GM12878 (cell line): Measurements from ENCODE around the gene NCMAP. TPM values are rescaled to one million over a fixed set of nuclear protein-coding genes. Genes with fewer than 3 reads are reported as not detected.

ENCODE experiments used
- ATAC-seq: fragments of 200-7000 bp; cut with Tn5 transposase; 3 replicates; pipeline ENCODE4 v1.9.1; 2020; ENCODE audit warnings: mild to moderate bottlenecking, moderate library complexity
- BruUV-seq: library from RNA; stranded (reverse); fragments of 400-500 nt; replicated peaks from 2 replicates; lab custom pipeline; 2021; lab: Mats Ljungman, UMichigan
- CTCF ChIA-PET: fragments of 300-600 bp; sonication (Branson Sonifier 250); formaldehyde crosslinking; extraction: SDS; loops from one replicate; lab custom pipeline; 2021; ENCODE audit warnings: inconsistent platforms; lab: Yijun Ruan, JAX
- POLR2A ChIA-PET: fragments of 350-600 bp; formaldehyde crosslinking; extraction: SDS; loops from one replicate; lab custom pipeline; 2021; ENCODE audit warnings: inconsistent platforms; lab: Charles Lee
- RAD21 ChIA-PET: fragments of 300-600 bp; sonication (Branson Sonifier 250); formaldehyde crosslinking; loops from one replicate; lab custom pipeline; 2023; ENCODE audit warnings: antibody characterized with exemption; ENCODE audit not compliant: unreplicated experiment; lab: Charles Lee
- SMC1A ChIA-PET: fragments of 300-600 bp; sonication (Branson Sonifier 250); formaldehyde crosslinking; loops from one replicate; lab custom pipeline; 2023; ENCODE audit not compliant: unreplicated experiment, uncharacterized antibody; lab: Charles Lee
- DNase-seq: peaks from one replicate; pipeline ENCODE4 v3.0.0-alpha.2; 2011; ENCODE audit warnings: low read depth, low spot score
- FAIRE-seq: peaks from 3 replicates; lab custom pipeline; 2011; peaks lifted over from hg19 to GRCh38; lab: Jason Lieb, UNC
- H2AFZ ChIP-seq: 2 replicates; pipeline ENCODE4 v1.6.0; 2011; ENCODE audit warnings: low read depth, low read length, control low read depth; ENCODE audit not compliant: control insufficient read depth
- H3K27ac ChIP-seq: 2 replicates; pipeline ENCODE4 v1.5.1; 2011; ENCODE audit warnings: control low read depth; ENCODE audit not compliant: control insufficient read depth, insufficient read depth
- H3K27me3 ChIP-seq, 2 experiments: replicated peaks in 1 of 2; 2 replicates each; pipeline versions ENCODE4 v1.6.0 to v1.6.1; 2011; ENCODE audit warnings: low read length in 1 of 2; ENCODE audit not compliant: control insufficient read depth in 2 of 2, insufficient read depth in 2 of 2
- H3K36me3 ChIP-seq, 2 experiments: 2 replicates each; pipeline ENCODE4 v1.5.1; 2011; ENCODE audit warnings: low read length in 1 of 2; ENCODE audit not compliant: control insufficient read depth in 2 of 2, insufficient read depth in 2 of 2
- H3K4me1 ChIP-seq: 2 replicates; pipeline ENCODE4 v1.6.1; 2011; ENCODE audit warnings: mild to moderate bottlenecking, low read length, moderate library complexity, mixed read lengths; ENCODE audit not compliant: control insufficient read depth, insufficient read depth
- H3K4me2 ChIP-seq: 2 replicates; pipeline ENCODE4 v1.6.0; 2011; ENCODE audit warnings: control low read depth; ENCODE audit not compliant: control insufficient read depth, insufficient read depth
- H3K4me3 ChIP-seq: fragments of 200-600 bp; sonication (generic); 2 replicates; pipeline ENCODE4 v1.5.1; 2016
- H3K79me2 ChIP-seq: 2 replicates; pipeline ENCODE4 v1.6.0; 2011; ENCODE audit warnings: low read length; ENCODE audit not compliant: control insufficient read depth, insufficient read depth
- H3K9ac ChIP-seq: 2 replicates; pipeline ENCODE4 v1.8.0; 2011; ENCODE audit warnings: low read length, control low read depth, mixed read lengths; ENCODE audit not compliant: control insufficient read depth, insufficient read depth
- H3K9me3 ChIP-seq: replicated peaks from 3 replicates; pipeline ENCODE4 v1.5.1; 2011; ENCODE audit warnings: mild to moderate bottlenecking, low read length; ENCODE audit not compliant: control insufficient read depth, insufficient read depth
- H4K20me1 ChIP-seq: 2 replicates; pipeline ENCODE4 v1.6.0; 2011; ENCODE audit not compliant: control insufficient read depth, insufficient read depth
- BCL11A ChIP-seq: IDR thresholded peaks from 2 replicates; pipeline ENCODE4 v1.6.1; 2011; ENCODE audit warnings: low read depth, low read length
- E2F4 ChIP-seq: IDR thresholded peaks from 2 replicates; pipeline ENCODE4 v1.6.1; 2012; ENCODE audit warnings: low read depth, low read length, improper control_type of control experiment
- E4F1 ChIP-seq: fragments of 450-650 bp; IDR thresholded peaks from 2 replicates; pipeline ENCODE4 v1.6.1; 2018; ENCODE audit warnings: borderline replicate concordance, mild to moderate bottlenecking; ENCODE audit not compliant: partially characterized antibody
- HCFC1 ChIP-seq: fragments of 150-350 bp; IDR thresholded peaks from 2 replicates; pipeline ENCODE4 v1.6.1; 2014; ENCODE audit warnings: low read length
- IRF4 ChIP-seq: IDR thresholded peaks from 2 replicates; pipeline ENCODE4 v1.6.1; 2011; ENCODE audit warnings: low read depth, low read length
- KDM1A ChIP-seq: fragments of 200-600 bp; sonication (generic); IDR thresholded peaks from 2 replicates; pipeline ENCODE4 v1.6.1; 2016; ENCODE audit warnings: borderline replicate concordance
- MLLT1 ChIP-seq: fragments of 450-650 bp; IDR thresholded peaks from 2 replicates; pipeline ENCODE4 v1.6.1; 2016; ENCODE audit warnings: mild to moderate bottlenecking
- NKRF ChIP-seq: fragments of 450-650 bp; conservative IDR thresholded peaks from 2 replicates; pipeline ENCODE4 v1.6.1; 2017; ENCODE audit warnings: mild to moderate bottlenecking, moderate library complexity
- PAX8 ChIP-seq: fragments of 450-650 bp; IDR thresholded peaks from 2 replicates; pipeline ENCODE4 v1.6.1; 2017; ENCODE audit warnings: mild to moderate bottlenecking, moderate library complexity
- PBX3 ChIP-seq: IDR thresholded peaks from 2 replicates; pipeline ENCODE4 v1.6.1; 2011; ENCODE audit warnings: mild to moderate bottlenecking, low read depth, low read length, moderate library complexity; ENCODE audit not compliant: insufficient replicate concordance
- SPI1 ChIP-seq: IDR thresholded peaks from 2 replicates; pipeline ENCODE4 v1.6.1; 2011; ENCODE audit warnings: low read depth, mild to moderate bottlenecking, low read length, moderate library complexity, borderline replicate concordance; ENCODE audit not compliant: insufficient read depth
- SREBF2 ChIP-seq: IDR thresholded peaks from 2 replicates; pipeline ENCODE4 v1.6.1; 2012; ENCODE audit warnings: mild to moderate bottlenecking, low read length
- STAT3 ChIP-seq: IDR thresholded peaks from 2 replicates; pipeline ENCODE4 v1.6.1; 2011; ENCODE audit warnings: low read depth, low read length, improper control_type of control experiment
- SUZ12 ChIP-seq: fragments of 200-600 bp; sonication (generic); IDR thresholded peaks from one replicate; pipeline ENCODE4 v1.6.1; 2018; ENCODE audit warnings: antibody characterized with exemption, mild to moderate bottlenecking; ENCODE audit not compliant: unreplicated experiment
- ZNF217 ChIP-seq: fragments of 450-650 bp; IDR thresholded peaks from 2 replicates; pipeline ENCODE4 v1.6.1; 2017; ENCODE audit warnings: antibody characterized with exemption, mild to moderate bottlenecking
- ZNF24 ChIP-seq: fragments of 450-650 bp; IDR thresholded peaks from 2 replicates; pipeline ENCODE4 v1.6.1; 2017; ENCODE audit warnings: antibody characterized with exemption, mild to moderate bottlenecking
- WGBS: methylation state at CpG from one replicate; pipeline ENCODE4 v1.1.6; 2016; ENCODE audit warnings: low lambda C conversion rate; ENCODE audit not compliant: insufficient replicate concordance, insufficient coverage; ENCODE audit errors: missing lambda C conversion rate; 5-methylcytosine and 5-hydroxymethylcytosine counted together
- in situ Hi-C: fragments of 300-500 bp; cut with MboI; formaldehyde crosslinking; loops from 9 replicates; pipeline ENCODE4 v1.14.3; 2018; ENCODE audit warnings: mixed read lengths
- intact Hi-C: fragments of 100-400 bp; cut with micrococcal nuclease; formaldehyde crosslinking; loops from one replicate; pipeline ENCODE4 v1.14.2; 2022; ENCODE audit not compliant: unreplicated experiment
- polyA plus RNA-seq, 11 experiments: library from polyadenylated mRNA; depleted of rRNA in 4 of 11; unstranded in 6 of 11; stranded (reverse) in 5 of 11; fragments of >200 nt; fragmentation: Nextera tagmentation in 4 of 11; fragmentation: Illumina TruSeq in 1 of 11; extraction: Ambion mirVana in 4 of 11; extraction: Trizol in 1 of 11; gene quantifications; 1 replicate in 1 of 11; 2 replicates in 10 of 11; pipeline versions ENCODE4 v1.2.1 to v1.2.3, GENCODE V29; 2011 to 2016; ENCODE audit warnings: inconsistent platforms in 2 of 11, missing spikeins in 2 of 11, low read depth in 1 of 11
- total RNA-seq, 4 experiments: library from RNA; depleted of rRNA in 3 of 4; stranded (reverse); fragments of >200 nt in 3 of 4; fragmentation: Illumina TruSeq in 1 of 4; extraction: Trizol in 1 of 4; gene quantifications; 2 replicates each; pipeline versions ENCODE4 v1.2.1 to v1.2.3, GENCODE V29; 2013 to 2021

NCMAP gene
- total and polyA plus RNA-seq, 10 of the 15 experiments (the other 5 are each of a cell fraction or from before 2014, with no cell fraction given) = not detected

- TF ChIP-seq SREBF2 = no peak
- no peak for TF ChIP-seq KDM1A
- TF ChIP-seq PAX8 = no peak
- TF ChIP-seq MLLT1 = no peak
- no peak for TF ChIP-seq NKRF
Observed at GRCh38 chr1:24648919-24649318, 93.0 kb downstream of the NCMAP start (continued).

- DNase-seq = no peak
- no peak overlapping the region for H3K4me2 ChIP-seq
- ChIA-PET POLR2A (no interaction called here), SMC1A (interaction anchor here (2.8 kb wide), 1 partner anchor 11 kb away, joined by 6 read pairs; no protein-coding TSS in a partner anchor), RAD21 (no interaction called here), CTCF (interaction anchor here (0.7 to 1.0 kb wide), 2 partner anchors 37 to 105 kb away, joined by 3 read pairs; no protein-coding TSS in a partner anchor)
- intact Hi-C loops = no loop called here
- no peaks in the 10 kb centered on the region for H4K20me1 ChIP-seq
- H2AFZ ChIP-seq = no peak overlapping the region
- BruUV-seq = no TSS peak
- ATAC-seq = no peak
- no peak overlapping the region for H3K27ac ChIP-seq
- H3K79me2 ChIP-seq = peaks cover 10% of the 10 kb centered on the region
- peaks cover 14 to 65% of the 10 kb centered on the region in 2 experiments for H3K36me3 ChIP-seq
- 97% methylated on average over 13 of the region's 13 CpGs for WGBS
- no peak overlapping the region for H3K9ac ChIP-seq
- no peaks in the 10 kb centered on the region for H3K9me3 ChIP-seq
- H3K4me1 ChIP-seq = 0 out of 2 replicates have a peak, but pooled peaks cover 3% of the 10 kb centered on the region
- H3K4me3 ChIP-seq = no peak overlapping the region
- no peak for FAIRE-seq
- in situ Hi-C loops = no loop called here
- no peaks in the 10 kb centered on the region for H3K27me3 ChIP-seq
- TF ChIP-seq ZNF24 (no peak), SPI1 (no peak), HCFC1 (no peak), BCL11A (no peak), PBX3 (no peak), SUZ12 (no peak), ZNF217 (no peak), IRF4 (no peak), E4F1 (no peak), KDM1A (no peak), E2F4 (no peak), STAT3 (no peak)
Observed at GRCh38 chr1:24652382-24652781, 96.5 kb downstream of the NCMAP start.
